Measurements from ENCODE around the gene ANK2. TPM values are rescaled to one million over a fixed set of nuclear protein-coding genes. Genes with fewer than 3 reads are reported as not detected.

The ANK2 gene
- total RNA-seq, 1 donor, result 0.94 TPM

DNA sequence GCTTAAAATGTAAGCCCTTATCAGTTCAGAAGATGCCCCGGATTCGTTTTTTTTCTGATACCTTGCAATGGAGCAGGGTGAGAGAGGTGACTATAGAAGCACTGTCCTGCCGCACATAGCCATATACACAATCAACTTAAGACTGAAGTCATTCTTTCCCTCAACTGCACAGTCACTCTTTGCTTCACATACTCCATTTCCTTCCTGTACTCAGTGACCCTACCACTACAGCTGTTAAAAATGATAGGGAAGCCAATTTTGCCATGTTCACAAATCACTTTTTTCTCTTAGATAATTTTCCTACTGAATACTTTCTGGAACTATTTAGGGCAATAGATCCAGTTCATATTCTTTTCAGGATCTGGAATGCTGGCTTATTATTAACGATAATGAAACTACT, 300.0 kb downstream of the ANK2 start:
- Histone ChIP-seq H3K4me1 (ENCODE audit: insufficient read depth, low read length) (no peaks in the 10 kb centered on the region), H3K27me3 (ENCODE audit: insufficient read depth, low read length) (peaks cover 10% of the 10 kb centered on the region), H3K4me3 (ENCODE audit: low read length) (no peak overlapping the region), H3K9me3 (ENCODE audit: low read depth, low read length) (no peaks in the 10 kb centered on the region)

DNA sequence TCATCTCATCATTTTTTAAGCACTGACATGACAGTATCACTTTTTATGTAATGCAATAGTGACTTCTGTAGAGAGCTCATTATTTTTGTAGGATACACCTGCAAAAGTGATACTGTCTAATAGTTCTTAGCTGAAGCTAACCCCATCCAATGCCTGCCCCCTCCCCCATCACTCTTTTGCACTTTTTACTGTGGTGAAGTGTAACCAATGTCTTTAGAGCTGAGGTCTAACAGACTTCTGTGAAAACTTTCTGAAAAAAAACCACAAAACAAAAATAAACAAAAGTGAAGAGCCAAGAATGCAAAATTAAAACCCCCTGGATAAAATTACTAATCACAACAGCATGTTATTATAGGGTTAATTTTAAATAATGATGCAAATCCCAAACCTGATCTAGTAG, 301.1 kb downstream of the ANK2 start:
- Histone ChIP-seq H3K4me1 (ENCODE audit: insufficient read depth, low read length) (peaks cover 6% of the 10 kb centered on the region), H3K4me3 (ENCODE audit: low read length) (no peak overlapping the region), H3K9me3 (ENCODE audit: low read depth, low read length) (no peaks in the 10 kb centered on the region), H3K27me3 (ENCODE audit: insufficient read depth, low read length) (peaks cover 8% of the 10 kb centered on the region)

DNA sequence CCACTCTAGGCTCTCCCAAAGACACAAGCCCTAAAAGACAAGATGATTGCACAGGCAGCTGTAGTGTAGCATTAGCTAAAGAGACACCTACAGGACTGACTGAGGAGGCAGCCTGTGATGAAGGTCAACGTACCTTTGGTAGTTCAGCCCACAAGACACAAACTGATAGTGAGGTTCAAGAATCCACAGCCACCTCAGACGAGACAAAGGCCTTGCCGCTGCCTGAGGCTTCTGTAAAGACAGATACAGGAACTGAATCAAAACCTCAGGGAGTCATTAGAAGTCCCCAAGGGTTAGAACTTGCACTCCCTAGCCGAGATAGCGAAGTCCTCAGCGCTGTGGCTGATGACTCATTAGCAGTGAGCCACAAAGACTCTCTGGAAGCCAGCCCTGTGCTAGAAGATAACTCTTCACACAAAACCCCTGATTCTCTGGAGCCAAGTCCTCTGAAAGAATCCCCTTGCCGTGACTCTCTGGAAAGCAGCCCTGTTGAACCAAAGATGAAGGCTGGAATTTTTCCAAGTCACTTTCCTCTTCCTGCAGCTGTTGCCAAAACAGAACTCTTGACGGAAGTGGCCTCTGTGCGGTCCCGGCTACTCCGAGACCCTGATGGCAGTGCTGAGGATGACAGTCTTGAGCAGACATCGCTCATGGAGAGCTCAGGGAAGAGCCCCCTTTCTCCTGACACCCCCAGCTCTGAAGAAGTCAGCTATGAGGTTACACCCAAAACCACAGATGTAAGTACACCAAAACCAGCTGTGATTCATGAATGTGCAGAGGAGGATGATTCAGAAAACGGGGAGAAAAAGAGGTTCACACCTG, 306.3 kb downstream of the ANK2 start:
- H3K4me3 ChIP-seq (ENCODE audit: low read length), result no peak overlapping the region

DNA sequence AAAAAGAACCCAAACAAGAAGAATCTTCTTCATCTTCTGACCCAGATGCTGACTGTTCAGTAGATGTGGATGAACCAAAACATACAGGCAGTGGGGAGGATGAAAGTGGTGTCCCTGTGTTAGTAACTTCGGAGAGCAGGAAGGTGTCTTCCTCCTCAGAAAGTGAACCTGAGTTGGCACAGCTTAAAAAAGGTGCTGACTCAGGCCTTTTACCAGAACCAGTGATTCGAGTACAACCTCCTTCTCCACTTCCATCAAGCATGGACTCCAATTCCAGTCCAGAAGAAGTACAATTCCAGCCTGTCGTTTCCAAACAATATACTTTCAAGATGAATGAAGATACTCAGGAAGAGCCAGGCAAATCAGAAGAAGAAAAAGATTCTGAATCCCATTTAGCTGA, 307.0 kb downstream of the ANK2 start:
- no peaks in the 10 kb centered on the region for H3K9me3 ChIP-seq (ENCODE audit: low read depth, low read length)
- H3K27me3 ChIP-seq (ENCODE audit: insufficient read depth, low read length), result no peaks in the 10 kb centered on the region
- peaks cover 10% of the 10 kb centered on the region for H3K4me1 ChIP-seq (ENCODE audit: insufficient read depth, low read length)

More for the DNA sequence above, 306.3 kb downstream of the ANK2 start:
- Histone ChIP-seq H3K9me3 (ENCODE audit: low read depth, low read length) (no peaks in the 10 kb centered on the region), H3K27me3 (ENCODE audit: insufficient read depth, low read length) (no peaks in the 10 kb centered on the region), H3K4me1 (ENCODE audit: insufficient read depth, low read length) (peaks cover 10% of the 10 kb centered on the region)

DNA sequence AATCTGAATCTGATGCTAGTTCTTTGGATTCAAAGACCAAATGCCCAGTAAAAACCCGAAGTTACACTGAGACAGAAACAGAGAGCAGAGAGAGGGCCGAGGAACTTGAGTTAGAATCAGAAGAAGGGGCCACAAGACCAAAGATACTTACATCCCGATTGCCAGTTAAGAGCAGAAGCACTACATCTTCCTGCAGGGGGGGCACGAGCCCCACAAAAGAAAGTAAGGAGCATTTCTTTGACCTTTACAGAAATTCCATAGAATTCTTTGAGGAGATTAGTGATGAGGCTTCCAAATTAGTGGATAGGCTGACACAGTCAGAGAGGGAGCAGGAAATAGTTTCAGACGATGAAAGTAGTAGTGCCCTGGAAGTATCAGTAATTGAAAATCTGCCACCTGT, 309.3 kb downstream of the ANK2 start:
- Histone ChIP-seq H3K4me1 (ENCODE audit: insufficient read depth, low read length) (peaks cover 10% of the 10 kb centered on the region), H3K4me3 (ENCODE audit: low read length) (no peak overlapping the region), H3K9me3 (ENCODE audit: low read depth, low read length) (no peaks in the 10 kb centered on the region), H3K27me3 (ENCODE audit: insufficient read depth, low read length) (no peaks in the 10 kb centered on the region)

More for the DNA sequence above, 307.0 kb downstream of the ANK2 start:
- no peak overlapping the region for H3K4me3 ChIP-seq (ENCODE audit: low read length)

DNA sequence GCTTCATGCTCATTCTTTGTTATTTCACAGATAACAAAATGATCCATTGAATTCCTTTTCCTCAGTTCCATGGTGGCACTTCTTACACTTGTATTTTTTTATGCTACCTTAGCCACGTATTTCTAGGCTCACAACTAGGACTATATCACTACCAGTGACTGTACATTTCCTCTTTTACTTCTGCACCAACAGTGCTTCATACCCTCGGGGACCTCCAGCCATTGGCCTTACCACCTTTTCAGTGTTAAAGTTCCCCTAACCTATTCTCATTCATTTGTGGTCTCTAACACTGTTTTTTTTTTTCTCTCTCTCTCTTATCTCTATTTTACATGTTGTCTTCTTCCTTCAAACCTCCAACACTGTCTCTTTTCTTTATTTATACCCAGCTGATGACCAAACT, 315.9 kb downstream of the ANK2 start:
- H3K4me1 ChIP-seq (ENCODE audit: insufficient read depth, low read length), result no peaks in the 10 kb centered on the region
- no peak overlapping the region for H3K4me3 ChIP-seq (ENCODE audit: low read length)
- no peaks in the 10 kb centered on the region for H3K9me3 ChIP-seq (ENCODE audit: low read depth, low read length)
- no peaks in the 10 kb centered on the region for H3K27me3 ChIP-seq (ENCODE audit: insufficient read depth, low read length)

DNA sequence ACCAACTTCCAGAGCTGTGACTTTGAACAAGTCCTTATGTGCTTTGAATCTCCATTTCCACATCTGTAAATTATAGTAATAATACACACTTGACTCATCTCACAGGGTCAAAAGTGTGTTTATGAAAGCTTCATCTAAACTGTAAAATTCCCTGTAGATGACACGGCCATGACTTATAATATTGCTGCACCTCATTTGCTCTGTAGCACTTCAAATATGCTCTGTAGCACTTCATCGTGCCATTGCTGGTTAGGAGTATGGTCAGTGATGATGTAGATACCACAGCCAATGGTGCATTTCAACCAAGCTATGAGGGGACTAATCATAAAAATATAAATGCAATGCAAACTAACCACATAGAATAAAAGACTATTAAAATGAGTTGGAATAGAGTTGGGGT, 318.6 kb downstream of the ANK2 start:
- Histone ChIP-seq H3K4me3 (ENCODE audit: low read length) (no peak overlapping the region), H3K4me1 (ENCODE audit: insufficient read depth, low read length) (no peaks in the 10 kb centered on the region), H3K27me3 (ENCODE audit: insufficient read depth, low read length) (no peaks in the 10 kb centered on the region), H3K9me3 (ENCODE audit: low read depth, low read length) (no peaks in the 10 kb centered on the region)

DNA sequence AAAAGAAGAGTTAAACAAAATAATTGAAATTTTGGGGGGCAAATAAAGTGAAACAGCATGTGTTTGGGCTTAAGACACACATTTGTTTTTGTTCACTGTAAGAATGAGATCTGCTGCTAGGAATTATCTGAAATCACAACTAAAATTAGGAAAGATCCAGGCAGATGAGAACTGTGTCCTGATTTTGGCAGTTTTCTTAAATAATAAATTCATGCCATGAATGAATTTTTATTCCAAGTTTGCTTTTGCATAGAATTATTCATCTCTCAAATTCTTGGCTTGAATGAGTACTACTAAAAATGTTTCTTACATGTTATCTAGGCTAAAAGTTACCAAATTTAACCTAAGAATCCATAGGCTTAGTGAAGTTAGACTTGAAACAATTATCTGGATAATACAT, 321.7 kb downstream of the ANK2 start:
- Histone ChIP-seq H3K4me3 (ENCODE audit: low read length) (no peak overlapping the region), H3K9me3 (ENCODE audit: low read depth, low read length) (no peaks in the 10 kb centered on the region), H3K4me1 (ENCODE audit: insufficient read depth, low read length) (no peaks in the 10 kb centered on the region), H3K27me3 (ENCODE audit: insufficient read depth, low read length) (no peaks in the 10 kb centered on the region)

DNA sequence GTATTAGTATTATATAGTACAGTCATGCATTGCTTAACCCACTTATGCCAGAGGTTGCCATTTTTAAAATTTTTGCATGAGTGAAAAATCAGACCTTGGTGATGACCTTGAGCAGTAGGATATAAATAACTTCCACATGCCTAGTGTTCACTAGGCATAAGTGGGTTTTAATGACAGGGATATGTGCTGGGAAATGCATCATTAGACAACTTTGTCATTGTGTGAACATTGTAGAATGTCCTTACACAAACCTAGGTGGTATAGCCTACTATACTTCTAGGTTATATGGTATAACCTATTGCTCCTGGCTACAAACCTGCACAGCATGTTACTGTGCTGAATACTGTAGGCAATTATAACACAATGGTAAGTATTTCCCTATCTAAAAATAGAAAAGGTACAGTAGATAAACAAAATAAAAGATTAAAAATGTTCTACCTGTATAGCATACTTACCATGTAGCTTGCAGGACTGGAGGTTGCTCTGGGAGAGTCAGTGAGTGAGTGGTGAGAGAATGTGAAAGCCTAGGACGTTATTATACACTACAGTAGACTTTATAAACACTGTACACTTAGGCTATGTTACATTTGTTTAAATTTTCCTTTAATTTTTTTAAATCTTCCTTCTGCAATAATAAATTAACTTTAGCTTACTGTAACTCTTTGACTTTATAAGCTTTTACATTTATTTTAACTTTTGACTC, 326.7 kb downstream of the ANK2 start:
- Histone ChIP-seq H3K4me1 (ENCODE audit: insufficient read depth, low read length) (no peaks in the 10 kb centered on the region), H3K9me3 (ENCODE audit: low read depth, low read length) (no peaks in the 10 kb centered on the region), H3K4me3 (ENCODE audit: low read length) (no peak overlapping the region), H3K27me3 (ENCODE audit: insufficient read depth, low read length) (no peaks in the 10 kb centered on the region)

DNA sequence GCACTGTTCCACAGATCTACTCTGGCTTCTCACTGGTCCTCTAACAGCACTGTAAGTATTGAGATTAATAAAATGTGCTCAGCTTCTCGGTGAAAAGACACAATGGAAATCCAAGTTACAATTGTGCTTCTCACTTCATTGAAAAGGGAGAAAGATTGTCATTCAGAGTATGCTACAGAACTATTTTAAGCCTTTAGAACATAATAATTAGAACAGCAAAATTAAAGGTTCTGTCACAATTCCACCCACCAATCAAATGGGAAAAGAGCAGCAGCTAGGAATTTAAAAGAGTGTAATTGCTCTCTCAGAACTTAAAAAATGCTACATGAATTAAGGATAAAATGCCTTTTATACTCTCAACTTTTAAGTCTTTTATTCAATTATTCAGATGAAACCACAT, 329.4 kb downstream of the ANK2 start:
- no peaks in the 10 kb centered on the region for H3K27me3 ChIP-seq (ENCODE audit: insufficient read depth, low read length)
- no peaks in the 10 kb centered on the region for H3K9me3 ChIP-seq (ENCODE audit: low read depth, low read length)
- H3K4me3 ChIP-seq (ENCODE audit: low read length), result no peak overlapping the region
- H3K4me1 ChIP-seq (ENCODE audit: insufficient read depth, low read length), result no peaks in the 10 kb centered on the region

DNA sequence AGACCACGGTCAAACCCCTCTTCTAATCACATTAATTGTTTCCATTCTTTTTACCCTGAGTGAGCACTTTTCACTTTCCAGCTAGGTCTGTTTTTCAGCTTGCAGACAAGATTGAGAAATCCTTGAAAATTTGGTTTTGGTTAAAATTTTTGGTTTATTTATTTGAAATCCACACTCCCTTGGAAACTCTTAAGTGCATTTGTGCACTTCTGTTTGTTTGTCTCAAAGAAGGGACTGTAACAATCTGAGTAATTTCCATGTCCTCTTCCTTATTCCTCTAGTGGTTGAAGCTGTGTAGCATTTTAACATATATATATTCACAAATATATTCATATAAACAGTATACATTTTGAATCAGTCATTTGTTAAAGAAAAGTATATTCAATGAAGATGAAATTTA, 333.3 kb downstream of the ANK2 start:
- Histone ChIP-seq H3K4me3 (ENCODE audit: low read length) (no peak overlapping the region), H3K27me3 (ENCODE audit: insufficient read depth, low read length) (no peaks in the 10 kb centered on the region), H3K4me1 (ENCODE audit: insufficient read depth, low read length) (no peaks in the 10 kb centered on the region), H3K9me3 (ENCODE audit: low read depth, low read length) (no peaks in the 10 kb centered on the region)

DNA sequence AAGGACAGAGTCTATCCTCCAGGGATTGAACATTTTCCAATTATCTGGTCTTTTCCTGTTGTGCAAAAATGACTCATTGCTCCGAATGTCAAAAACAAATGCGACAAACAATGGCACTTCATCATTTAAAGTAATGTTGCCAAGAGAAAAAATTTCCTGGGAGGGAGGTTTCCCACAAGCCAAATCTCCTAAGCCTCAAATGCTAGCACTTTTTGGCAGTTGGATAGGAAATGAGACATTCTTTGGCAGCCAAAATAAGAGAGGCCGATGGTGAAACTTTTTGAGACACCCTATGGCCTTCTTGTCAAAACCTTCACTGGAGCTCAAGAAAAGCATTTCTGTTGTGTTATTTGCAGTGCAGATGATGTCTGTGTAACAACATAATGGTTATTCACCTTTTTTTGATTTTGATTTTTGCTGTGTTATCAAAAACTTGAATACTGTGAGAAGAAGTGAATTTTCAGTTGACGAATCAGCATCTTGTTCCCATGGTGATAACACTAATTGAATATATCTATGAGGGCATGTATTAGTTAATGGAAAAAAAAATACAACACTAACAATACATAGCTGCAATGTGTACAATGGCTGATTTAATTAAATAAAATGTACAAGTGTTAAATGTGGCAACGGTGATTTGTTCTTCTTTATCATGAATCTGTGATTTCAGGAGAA, 333.8 kb downstream of the ANK2 start:
- no peaks in the 10 kb centered on the region for H3K4me1 ChIP-seq (ENCODE audit: insufficient read depth, low read length)
- H3K9me3 ChIP-seq (ENCODE audit: low read depth, low read length), result no peaks in the 10 kb centered on the region
- H3K27me3 ChIP-seq (ENCODE audit: insufficient read depth, low read length), result no peaks in the 10 kb centered on the region
- no peak overlapping the region for H3K4me3 ChIP-seq (ENCODE audit: low read length)

DNA sequence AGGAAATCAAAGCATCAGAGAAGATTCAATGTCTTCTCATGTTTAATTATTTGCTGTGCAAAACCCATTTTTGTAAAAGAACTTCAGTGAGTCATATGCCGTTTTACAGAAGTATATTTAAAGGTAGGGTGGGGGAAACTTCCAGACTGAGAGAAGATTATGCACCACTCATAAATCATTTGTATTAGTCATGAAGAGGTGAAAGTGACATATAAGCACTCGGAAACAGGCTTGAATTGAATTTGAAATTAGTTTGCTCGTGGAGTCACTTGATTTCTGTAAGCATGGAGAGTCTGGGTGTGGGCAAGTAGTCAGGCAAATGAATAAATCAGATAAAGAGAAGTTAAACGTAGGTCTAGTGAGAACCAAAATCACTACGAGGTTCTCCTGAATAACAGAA, 335.1 kb downstream of the ANK2 start:
- Histone ChIP-seq H3K9me3 (ENCODE audit: low read depth, low read length) (no peaks in the 10 kb centered on the region), H3K4me3 (ENCODE audit: low read length) (no peak overlapping the region), H3K27me3 (ENCODE audit: insufficient read depth, low read length) (no peaks in the 10 kb centered on the region), H3K4me1 (ENCODE audit: insufficient read depth, low read length) (no peaks in the 10 kb centered on the region)

DNA sequence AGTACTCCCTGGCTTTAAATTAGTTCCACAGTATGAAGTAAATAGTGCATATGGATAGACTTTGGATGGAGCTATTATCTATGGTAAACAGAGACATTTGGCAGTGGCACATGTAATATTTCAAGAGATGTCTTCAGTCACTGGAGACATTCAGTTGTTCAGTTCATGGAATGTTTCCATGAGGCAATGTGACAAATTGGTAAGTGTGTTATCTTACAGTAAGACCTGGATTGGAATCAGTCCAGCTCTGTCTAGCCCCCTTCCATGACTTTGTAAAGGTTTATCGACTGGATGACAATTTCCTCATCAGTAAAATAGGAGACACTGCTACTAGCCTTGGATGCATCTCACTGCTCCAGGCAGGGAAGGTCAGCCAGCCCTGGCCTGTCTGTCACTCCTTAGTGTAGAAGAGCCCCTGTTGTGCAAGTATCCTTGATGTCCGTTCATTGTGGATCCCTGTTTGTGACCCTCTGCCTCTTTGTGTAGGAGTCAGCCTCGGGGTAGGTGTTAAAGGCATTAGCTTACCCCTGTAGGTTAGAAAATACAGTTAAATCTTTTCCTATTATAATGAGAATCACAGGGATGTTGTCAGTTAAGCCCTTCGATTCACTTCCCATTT, 335.9 kb downstream of the ANK2 start:
- Histone ChIP-seq H3K4me1 (ENCODE audit: insufficient read depth, low read length) (no peaks in the 10 kb centered on the region), H3K9me3 (ENCODE audit: low read depth, low read length) (no peaks in the 10 kb centered on the region), H3K4me3 (ENCODE audit: low read length) (no peak overlapping the region), H3K27me3 (ENCODE audit: insufficient read depth, low read length) (no peaks in the 10 kb centered on the region)

DNA sequence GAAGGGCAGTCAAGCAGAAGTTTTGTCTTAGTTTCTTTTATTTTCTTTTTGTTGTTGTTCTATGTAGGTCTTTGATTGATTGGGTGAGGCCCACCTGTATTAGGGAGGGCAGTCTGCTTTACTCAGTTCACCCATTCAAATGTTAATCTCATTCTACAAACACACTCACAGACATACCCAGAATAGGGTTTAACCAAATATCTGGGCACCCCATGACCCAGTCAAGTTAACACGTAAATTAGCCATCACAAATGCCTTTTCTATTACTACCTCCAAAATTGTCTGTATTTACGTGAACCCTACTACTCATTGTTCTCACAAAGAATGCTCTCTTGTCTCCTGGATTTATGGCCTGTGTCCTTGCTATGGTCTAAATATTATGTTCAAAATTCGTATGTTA, 339.7 kb downstream of the ANK2 start:
- no peak overlapping the region for H3K4me3 ChIP-seq (ENCODE audit: low read length)
- H3K27me3 ChIP-seq (ENCODE audit: insufficient read depth, low read length), result no peaks in the 10 kb centered on the region
- no peaks in the 10 kb centered on the region for H3K9me3 ChIP-seq (ENCODE audit: low read depth, low read length)
- H3K4me1 ChIP-seq (ENCODE audit: insufficient read depth, low read length), result no peaks in the 10 kb centered on the region

Data from mononuclear cell (primary cell).